CD4-positive, alpha-beta T cell treated with Interleukin-6 for 4 hours (primary cell): ENCODE measurements around the gene SF3B2.
"Not testable (repeated sequence)": the region's sequence is repeated elsewhere in the genome, so short reads cannot be mapped to it uniquely, and the experiment has no call there.

Experiments used
- DNase-seq: peaks from one replicate; pipeline ENCODE4 v3.0.0-alpha.2; 2020; ENCODE audit warnings: mixed read lengths

Gene SF3B2, protein sequence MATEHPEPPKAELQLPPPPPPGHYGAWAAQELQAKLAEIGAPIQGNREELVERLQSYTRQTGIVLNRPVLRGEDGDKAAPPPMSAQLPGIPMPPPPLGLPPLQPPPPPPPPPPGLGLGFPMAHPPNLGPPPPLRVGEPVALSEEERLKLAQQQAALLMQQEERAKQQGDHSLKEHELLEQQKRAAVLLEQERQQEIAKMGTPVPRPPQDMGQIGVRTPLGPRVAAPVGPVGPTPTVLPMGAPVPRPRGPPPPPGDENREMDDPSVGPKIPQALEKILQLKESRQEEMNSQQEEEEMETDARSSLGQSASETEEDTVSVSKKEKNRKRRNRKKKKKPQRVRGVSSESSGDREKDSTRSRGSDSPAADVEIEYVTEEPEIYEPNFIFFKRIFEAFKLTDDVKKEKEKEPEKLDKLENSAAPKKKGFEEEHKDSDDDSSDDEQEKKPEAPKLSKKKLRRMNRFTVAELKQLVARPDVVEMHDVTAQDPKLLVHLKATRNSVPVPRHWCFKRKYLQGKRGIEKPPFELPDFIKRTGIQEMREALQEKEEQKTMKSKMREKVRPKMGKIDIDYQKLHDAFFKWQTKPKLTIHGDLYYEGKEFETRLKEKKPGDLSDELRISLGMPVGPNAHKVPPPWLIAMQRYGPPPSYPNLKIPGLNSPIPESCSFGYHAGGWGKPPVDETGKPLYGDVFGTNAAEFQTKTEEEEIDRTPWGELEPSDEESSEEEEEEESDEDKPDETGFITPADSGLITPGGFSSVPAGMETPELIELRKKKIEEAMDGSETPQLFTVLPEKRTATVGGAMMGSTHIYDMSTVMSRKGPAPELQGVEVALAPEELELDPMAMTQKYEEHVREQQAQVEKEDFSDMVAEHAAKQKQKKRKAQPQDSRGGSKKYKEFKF

DNA sequence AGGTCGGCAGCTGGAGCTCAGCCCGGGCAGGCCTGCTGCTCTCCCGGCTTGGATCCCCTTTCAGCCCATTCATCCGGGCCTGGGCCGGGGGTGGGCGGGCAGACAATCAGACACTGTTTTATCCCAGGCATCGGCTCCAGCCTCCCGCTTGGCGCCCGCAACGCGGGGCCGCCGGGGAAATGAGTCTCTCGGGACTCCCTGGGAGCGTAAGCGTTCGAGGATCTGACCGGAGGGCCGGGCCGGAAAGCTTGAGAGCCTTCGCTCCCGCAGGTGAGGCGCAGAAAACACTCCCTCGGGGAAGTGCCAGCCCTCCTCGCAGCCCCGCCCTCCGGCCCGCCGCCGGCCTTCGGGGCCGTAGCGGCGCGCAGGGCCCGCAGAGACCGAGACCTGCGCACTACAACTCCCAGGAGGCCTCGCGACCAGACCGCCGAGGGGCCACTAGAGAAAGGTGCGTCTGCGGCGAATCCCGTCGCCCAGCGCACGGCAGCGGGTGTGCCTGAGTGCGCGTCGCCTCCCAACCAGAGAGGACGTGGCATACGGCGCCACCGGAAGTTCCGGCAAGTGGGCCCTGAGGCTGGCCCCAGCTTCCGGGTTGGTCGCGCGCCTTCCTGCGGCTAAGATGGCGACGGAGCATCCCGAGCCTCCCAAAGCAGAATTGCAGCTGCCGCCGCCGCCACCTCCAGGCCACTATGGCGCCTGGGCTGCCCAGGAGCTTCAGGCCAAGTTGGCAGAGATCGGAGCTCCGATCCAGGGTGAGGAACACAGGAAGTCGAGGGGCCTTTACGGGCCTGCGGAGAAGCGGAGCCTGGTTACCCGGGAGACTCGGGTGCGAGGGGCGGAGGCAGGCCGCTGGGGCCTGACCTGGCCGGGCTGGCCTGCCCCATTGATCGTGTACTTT is at the start of gene SF3B2:
Gene SF3B2 (plus strand): TSS at position 599 of the 898 bp plus-strand sequence. CDS start 21 bp downstream, at position 620.
- peak; percentile 97 for DNase-seq

DNA sequence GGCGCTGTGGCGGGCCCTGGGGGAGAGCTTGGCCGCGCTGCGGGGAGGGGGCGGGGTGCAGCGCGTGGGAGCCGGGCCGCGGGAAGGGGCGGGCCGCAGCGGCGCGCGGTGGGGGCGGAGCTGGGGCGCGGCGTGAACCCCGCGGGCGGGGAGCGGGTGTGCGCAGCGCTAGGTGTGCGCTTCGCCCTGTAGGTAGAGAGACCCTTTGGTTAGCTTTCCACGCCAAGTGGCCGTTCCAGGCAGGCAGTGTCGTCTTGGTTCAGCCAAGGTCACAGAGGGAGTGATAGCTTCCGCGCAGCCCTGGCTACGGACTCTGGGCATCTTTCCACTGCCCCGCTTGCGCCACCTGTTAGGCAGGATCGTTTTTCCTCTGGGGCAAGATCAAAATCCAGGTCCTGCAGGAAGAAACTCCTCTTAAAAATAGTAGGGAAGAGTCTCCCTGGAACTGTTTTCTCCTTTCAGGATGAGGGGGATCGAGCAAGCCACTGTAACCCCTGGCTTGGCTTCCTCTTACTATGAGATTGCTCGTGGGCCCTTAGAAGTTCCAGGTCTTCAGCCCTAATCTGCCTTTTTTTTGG is 49.4 kb upstream of the SF3B2 start:
- peak; percentile 78 for DNase-seq

DNA sequence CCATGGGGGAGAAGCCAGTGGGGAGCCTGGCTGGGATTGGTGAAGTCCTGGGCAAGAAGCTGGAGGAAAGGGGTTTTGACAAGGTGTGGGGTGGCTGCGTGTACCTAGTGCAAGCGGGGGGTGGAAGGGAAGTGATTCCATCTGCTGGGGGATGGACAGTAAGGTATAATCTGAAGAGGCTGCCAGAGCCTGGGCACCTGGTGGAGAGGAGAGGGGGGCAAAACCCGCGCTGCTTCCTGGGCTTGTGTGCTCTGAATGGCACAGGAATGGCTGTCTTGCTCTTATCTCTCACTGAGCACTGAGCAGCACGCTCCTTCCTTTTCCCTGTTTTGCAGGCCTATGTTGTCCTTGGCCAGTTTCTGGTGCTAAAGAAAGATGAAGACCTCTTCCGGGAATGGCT is 48.9 kb upstream of the SF3B2 start:
- no peak for DNase-seq

DNA sequence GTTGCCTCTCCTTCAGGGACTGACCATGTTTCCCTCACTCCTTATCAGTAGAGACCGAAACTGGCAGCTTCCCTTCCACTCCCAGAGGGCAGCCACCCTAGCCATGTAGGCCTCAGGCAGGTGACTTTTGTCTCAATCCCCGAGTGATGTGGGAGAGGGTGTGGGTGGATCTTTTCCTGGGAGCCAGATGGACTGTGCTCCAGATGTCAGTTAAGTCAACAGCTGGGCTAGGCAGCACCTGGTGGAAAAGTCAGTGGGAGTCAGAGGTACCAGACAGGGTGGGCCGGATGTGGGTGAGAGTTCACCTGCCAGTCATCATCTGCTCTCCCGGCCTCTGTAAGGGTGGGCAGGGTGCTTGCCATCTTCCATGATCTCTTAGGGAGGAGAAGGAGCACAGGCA is 48.0 kb upstream of the SF3B2 start:
- DNase-seq = no peak

DNA sequence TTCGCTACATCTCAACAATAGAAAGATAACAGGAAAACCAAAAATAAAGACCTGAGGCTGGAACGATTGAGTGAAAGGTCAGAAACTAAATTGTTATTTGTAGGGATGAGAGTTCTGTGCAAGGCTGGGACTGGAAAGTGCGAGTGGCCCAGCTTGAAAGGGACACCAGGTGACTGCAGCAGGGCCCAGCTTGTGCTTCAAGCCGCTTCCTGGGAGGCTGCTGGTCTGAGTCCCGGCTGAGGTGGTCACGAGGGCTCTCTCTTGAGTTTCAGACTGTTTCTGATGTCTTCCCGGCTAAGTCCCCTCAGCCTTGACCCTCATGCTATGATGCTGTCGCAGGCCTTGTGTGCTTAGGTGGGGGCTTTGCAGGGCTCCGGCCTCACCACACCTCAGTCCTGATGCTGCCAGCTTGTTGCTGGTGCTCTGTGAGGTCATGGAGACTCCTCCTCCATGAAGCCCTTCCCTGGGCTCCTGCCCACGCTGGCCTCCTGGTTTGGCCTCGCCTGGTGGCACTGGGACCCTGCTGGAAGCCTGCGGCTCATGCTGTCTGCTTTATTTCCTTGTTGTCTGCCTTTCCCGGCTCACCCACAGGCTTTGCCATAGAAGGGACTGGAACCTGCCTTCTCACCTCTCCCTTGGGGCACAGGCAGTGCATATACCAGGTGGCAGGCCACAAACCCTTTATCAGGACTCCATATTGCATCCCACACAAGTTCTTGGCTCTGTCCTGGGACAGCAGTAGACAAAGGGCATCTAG is 45.9 kb upstream of the SF3B2 start:
- no peak for DNase-seq

DNA sequence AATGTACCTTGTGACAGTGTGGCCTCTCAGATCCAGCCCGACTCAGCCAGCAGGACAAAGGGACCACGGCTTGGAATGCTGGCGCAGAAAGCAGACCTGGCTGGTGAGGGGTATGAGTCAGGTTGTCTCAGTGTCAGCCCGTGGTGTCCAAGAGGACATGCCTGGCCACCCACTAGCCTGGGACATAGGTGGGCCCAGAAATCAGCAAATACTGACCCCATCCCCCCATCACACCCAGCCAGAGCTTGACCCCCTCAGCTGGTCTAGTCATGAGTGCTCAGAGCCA is 45.3 kb upstream of the SF3B2 start:
- no peak for DNase-seq

DNA sequence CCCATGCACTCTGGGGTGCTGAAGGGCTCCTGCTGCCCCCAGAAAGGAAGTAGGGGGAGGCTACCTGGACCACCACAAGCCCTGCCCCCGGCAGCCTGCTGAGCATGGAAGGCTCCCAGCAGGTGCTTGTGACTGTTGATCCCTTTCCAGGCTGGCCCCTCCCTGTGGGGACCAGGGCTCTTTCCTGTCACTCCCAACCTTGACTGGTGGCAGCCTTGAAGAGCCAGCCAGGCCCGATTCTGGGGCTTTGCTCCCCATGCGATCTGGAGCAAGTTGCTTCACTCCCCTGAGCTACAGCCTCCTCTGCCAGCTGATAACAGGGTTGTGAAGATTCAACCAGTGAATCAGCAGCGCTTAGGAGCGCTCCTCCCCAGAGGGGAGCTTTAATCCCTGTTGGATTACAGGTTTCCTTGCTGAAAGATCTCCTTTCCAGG is 44.9 kb upstream of the SF3B2 start:
- no peak for DNase-seq

DNA sequence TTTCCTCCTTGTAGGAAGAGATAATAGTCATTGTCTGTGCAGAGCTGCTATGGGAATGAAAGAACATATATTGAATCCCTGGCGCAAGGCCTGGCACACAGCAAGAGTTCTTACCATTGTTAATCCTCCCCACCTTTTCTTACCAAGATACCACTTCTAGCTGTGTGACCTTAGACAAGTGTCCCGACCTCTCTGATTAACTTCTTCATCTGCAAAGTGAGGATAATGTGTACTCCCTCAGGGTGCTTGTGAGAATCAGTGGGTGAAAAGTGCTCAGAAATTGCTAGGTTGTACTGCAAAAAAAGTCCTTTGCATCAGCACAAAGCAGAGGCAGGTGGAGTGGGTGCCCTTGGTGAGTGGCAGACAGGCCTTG is 44.1 kb upstream of the SF3B2 start:
- DNase-seq = no peak

DNA sequence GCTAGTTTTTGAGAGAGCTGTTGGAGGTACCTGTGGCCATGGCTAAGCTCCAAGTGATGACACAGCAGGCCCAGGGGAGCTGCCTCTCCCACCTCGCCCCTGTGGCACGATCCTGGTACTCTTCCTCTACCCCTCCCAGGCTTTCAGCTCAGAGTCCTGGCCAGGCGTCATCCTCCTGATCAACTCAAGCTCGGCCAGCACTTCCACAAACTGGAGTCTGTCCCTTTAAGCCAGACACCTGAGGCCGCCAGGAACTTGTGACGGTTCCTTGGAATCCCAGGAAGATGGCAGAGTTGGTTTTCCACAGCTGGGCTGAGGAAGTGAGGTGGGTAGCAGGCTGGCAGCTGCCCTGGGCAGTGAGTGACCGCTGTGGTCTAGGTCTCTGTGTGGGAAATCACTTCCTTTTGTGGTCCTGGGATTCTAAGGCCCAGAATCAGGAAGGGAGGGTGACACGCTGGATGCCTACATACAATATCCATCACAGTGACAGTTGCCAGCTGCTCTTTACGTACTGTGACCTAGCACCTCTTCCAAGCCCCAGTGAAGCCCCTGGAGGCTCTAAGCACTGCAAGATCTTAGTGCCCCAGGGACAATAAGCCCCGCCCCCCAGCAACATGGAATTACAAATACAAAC is 43.6 kb upstream of the SF3B2 start:
- no peak for DNase-seq

DNA sequence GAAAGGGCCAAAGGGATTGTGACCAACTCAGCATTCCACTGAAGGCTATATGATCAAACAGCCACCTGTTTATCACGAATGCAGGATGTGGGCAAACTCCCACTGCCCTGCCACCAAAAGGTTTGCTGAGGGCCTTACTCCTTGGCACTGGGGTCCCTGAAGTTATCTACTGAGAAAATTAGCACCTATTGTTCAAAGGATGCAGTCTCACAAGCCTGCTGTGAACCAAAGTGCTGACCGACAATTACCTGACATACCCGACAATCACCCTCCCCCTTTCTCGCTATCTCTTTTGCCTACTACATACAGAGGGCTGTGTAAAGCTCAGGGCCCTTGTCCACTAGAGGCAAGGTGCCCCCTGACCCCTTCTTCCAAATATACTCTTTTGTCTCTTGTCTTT is 42.1 kb upstream of the SF3B2 start:
- not testable (repeated sequence) for DNase-seq

DNA sequence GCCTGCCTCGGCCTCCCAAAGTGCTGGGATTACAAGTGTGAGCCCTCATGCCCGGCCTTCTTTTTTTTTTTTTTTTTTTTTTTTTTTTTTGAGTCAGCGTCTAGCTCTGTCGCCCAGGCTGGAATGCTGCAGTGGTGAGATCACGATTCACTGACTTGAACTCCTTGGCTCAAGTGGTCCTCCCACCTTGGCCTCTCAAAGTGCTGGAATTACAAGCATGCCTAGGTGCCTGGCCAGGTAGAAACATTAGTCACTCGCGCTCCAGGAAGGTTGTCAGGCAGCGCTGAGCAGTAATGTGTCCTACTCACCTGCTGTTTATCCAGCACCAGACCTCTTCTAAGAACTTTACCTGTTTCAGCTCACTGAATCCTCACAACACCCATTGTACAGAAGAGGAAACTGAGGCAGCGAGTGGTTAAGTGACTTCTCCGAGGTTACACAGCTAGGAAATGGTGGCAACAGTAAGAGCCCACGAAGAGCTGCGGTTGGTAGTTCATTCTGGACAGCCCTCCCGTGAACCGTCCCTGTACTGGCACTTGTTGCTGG is 40.9 kb upstream of the SF3B2 start:
- no peak for DNase-seq

DNA sequence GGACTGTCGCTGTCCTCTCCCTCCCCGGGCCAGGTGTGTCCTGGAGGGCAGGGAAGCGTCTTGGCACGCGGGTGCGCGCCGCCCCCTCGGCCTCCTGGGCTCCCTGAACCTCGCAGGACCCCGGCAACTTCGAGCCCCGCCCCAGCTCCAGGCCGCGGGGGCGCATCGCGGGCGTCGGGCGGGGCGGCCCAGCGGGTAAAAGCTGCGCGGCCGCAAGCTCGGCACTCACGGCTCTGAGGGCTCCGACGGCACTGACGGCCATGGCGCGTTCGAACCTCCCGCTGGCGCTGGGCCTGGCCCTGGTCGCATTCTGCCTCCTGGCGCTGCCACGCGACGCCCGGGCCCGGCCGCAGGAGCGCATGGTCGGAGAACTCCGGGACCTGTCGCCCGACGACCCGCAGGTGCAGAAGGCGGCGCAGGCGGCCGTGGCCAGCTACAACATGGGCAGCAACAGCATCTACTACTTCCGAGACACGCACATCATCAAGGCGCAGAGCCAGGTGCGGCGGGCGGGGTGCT is 40.3 kb upstream of the SF3B2 start, which contains the start of gene CST6:
Gene CST6 (plus strand): TSS at position 224 of the 519 bp plus-strand sequence. CDS start 37 bp downstream, at position 261.
- no peak for DNase-seq

DNA sequence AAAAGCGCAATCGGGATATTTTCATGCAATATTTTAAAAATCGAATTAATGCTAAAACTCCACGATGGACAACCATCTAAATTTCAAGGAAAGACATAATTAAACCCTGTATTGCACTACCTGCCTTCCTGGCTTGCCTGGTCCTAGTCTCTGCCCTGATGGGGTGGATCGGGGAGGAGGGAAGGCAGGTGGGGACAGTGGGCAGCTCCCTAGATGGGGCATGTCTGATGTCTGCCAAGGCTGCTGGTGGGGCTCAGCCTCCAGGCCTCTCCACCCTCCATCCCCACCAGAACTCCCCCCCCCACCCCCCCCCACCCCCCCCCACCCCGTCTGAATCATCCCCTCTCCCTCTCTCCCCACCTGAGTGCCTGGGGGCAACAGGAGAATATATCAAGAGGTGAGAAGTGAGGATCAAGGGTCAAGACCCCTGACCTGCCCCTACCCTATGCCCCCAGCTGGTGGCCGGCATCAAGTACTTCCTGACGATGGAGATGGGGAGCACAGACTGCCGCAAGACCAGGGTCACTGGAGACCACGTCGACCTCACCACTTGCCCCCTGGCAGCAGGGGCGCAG is 39.7 kb upstream of the SF3B2 start:
- DNase-seq = no peak

DNA sequence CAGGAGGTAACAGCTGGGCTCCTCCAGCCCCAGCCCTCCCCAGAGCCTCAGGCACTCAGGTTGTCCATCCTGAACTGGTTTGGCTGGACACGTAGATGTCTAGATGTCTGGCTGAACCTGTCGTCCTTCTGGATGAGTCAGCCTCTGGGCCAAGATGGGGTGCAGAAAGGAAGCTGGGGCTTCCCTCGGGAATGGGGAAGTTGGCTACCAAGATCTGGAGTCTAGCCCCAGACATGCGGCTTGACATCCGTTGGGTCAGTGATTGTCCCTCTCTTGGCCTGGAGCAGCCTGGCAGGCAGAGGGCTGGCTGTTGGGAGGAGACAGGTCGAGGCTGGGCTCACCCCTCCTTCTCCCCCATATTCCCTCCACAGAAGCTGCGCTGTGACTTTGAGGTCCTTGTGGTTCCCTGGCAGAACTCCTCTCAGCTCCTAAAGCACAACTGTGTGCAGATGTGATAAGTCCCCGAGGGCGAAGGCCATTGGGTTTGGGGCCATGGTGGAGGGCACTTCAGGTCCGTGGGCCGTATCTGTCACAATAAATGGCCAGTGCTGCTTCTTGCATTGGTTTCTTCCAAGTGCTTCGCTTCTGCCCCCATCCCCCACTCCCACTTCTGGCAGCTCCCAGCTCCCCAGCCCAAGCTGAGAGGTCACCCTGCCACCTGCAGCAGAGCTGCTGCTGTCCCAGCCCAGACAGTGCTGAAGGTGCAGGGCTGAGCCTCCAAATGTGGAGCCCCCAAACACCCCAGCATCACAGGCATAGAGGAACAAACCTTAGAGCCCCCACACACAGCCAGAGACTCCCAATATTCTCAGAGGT is 39.0 kb upstream of the SF3B2 start:
- DNase-seq = no peak

DNA sequence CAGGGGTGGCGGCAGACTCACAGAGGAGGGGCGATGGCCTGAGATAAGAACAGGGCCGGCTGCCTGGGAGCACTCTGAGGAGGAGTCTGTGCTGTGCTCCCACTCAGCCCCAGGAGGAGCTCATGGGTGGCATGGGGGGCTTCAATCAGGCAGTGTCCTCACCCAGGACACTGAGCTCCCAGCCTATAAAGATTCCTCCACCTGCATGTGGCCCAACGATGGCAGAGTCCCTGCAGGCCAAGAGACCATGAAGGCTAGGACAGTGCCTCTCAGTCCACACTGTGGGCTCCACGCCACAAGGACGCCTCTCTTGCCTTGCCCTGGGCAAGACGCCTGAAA is 38.4 kb upstream of the SF3B2 start:
- DNase-seq = no peak

DNA sequence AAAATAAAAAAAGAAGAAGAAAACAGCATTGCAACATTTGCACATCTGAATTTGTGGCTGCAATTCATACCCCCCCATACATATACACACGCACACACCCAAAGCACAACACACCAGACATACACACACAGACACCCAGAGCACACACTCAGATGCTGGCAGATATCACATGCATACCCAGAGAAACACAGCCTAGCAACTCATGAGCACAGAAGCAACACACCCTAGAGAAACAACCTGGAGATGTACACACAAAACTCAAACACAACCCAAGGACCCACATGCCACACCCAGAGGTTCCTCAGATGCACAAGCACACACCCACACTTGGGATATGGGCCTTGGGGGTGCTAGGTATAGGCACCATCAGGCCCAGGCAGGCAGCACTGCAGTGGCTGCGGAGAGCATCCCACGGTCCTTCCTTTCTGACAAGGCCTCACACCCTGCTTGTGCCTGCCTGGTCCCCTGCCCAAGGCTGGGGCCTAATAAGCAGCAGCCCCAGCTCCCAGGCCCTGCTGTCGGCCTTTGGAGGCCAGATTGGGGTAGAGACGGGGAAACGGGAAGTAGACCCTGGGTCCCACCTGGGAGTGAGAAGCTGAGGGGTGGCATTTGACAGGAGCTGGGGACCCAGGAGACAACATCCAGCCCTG is 37.2 kb upstream of the SF3B2 start:
- DNase-seq = no peak

DNA sequence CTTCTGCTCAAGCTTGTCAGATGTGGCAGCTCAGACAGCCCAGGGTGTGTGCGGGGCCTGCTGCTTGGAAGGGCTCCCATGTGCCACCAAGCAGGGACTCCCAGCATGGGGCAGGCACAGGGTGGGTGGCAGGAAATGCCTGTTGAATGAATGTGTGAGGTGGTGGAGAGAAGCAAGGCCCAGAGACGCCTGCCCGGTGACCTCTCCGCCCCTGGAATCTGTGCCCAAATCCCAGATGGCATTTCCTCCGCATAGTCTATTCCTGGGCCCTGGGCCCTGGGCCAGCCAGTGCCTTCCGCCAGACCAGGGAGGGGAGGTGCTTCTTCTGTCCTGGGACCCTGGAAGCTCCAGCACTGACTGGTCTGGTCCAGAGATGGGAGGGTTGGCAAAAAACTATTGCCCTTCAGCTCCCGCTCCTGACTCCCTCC is 36.7 kb upstream of the SF3B2 start:
- DNase-seq = no peak

DNA sequence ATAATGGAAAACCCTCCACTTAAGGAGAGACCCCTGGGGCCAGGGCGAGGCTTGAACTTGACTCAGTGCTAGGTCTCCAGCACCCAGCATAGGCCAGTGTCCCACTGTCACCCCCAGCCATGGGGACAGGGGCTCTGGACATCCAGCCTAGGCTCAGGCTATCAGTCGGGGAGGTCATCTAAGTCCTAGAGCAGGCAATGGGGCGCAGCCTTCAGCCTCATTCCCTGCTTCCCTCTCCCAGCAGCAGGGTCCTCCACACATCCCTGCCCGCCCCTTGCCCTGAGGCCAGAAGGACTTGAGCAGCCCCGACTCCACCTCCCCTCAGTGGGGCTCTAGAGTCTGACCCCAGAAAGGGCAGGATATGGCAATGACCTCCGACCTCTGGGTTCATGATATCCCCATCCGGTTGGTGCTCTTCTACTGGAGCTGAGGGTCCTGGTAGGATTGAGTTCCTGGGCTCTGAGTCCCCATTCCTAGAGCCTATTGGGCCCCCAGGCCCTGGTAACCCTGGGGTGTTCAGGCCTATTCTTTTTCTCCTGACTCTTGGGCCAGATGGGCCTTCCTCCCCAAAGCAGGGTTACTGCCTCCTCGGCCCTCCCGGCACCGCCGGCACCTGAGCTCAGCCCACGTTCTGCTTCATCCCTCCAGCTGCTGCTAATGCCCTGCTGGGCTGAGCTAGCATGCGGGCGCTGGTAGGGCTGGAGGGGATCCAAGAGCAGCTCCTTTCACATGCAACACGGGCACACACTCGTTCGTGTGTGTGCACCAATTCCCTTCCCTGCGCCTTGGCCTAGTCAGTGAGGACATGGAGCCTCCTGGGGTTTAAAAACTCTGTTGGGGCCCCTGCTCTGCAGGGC is 36.0 kb upstream of the SF3B2 start:
- no peak for DNase-seq
